GM12875 (cell line): ENCODE data around the gene FBXO39.
"Not testable (repeated sequence)": the region's sequence is repeated elsewhere in the genome, so short reads cannot be mapped to it uniquely, and the experiment has no call there.

Source experiments
- H3K4me3 ChIP-seq: one replicate; pipeline ENCODE4 v1.5.1; 2011; ENCODE audit warnings: low read depth, low read length, control low read depth
- TF ChIP-seq, protein P1 (sequence below): IDR thresholded peaks from 2 replicates; pipeline ENCODE4 v1.5.1; 2011; ENCODE audit warnings: low read depth, mild to moderate bottlenecking, control low read depth, inconsistent platforms, low read length, moderate library complexity, borderline replicate concordance; ENCODE audit not compliant: insufficient read depth

Gene FBXO39

DNA sequence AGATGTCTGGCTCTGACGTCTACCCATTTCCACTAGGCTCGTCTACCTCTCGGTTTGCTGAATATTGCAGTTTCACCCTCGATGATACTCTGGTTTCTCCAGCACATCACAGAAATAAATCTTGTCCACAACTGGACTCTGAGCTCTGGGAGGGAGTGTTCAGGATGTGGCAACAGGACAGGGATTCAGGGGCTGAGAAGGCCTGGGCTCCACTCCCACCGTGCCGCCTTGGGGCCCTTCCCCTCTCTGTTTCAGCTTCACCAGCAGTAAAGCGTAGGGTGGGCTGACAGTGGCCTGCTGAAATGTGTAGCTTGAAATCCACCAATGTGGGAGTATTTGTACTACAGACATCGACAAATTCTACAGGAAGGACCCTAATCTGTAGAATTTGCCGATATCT, 35.5 kb downstream of the FBXO39 start:
- TF ChIP-seq, protein P1, sequence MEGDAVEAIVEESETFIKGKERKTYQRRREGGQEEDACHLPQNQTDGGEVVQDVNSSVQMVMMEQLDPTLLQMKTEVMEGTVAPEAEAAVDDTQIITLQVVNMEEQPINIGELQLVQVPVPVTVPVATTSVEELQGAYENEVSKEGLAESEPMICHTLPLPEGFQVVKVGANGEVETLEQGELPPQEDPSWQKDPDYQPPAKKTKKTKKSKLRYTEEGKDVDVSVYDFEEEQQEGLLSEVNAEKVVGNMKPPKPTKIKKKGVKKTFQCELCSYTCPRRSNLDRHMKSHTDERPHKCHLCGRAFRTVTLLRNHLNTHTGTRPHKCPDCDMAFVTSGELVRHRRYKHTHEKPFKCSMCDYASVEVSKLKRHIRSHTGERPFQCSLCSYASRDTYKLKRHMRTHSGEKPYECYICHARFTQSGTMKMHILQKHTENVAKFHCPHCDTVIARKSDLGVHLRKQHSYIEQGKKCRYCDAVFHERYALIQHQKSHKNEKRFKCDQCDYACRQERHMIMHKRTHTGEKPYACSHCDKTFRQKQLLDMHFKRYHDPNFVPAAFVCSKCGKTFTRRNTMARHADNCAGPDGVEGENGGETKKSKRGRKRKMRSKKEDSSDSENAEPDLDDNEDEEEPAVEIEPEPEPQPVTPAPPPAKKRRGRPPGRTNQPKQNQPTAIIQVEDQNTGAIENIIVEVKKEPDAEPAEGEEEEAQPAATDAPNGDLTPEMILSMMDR, result no peak
- H3K4me3 ChIP-seq, result no peak overlapping the region

GRCh38 chr17:6812295-6812694, 36.3 kb downstream of the FBXO39 start:
- TF ChIP-seq, protein P1, result no peak
- H3K4me3 ChIP-seq, result no peak overlapping the region

GRCh38 chr17:6815775-6816174, 39.8 kb downstream of the FBXO39 start:
- no peak overlapping the region for H3K4me3 ChIP-seq
- TF ChIP-seq, protein P1, result no peak

DNA sequence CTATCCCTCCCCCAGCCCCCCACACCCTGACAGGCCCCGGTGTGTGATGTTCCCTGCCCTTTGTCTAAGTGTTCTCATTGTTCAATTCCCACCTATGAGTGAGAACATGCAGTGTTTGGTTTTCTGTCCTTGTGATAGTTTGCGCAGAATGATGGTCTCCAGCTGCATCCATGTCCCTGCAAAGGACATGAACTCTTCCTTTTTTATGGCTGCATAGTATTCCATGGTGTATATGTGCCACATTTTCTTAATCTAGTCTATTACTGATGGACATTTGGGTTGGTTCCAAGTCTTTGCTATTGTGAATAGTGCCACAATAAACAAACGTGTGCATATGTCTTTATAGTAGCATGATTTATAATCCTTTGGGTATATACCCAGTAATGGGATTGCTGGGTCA, 40.4 kb downstream of the FBXO39 start:
- H3K4me3 ChIP-seq, result not testable (repeated sequence)

GRCh38 chr17:6818938-6819337, 42.9 kb downstream of the FBXO39 start:
- H3K4me3 ChIP-seq, result no peak overlapping the region
- TF ChIP-seq, protein P1, result no peak

DNA sequence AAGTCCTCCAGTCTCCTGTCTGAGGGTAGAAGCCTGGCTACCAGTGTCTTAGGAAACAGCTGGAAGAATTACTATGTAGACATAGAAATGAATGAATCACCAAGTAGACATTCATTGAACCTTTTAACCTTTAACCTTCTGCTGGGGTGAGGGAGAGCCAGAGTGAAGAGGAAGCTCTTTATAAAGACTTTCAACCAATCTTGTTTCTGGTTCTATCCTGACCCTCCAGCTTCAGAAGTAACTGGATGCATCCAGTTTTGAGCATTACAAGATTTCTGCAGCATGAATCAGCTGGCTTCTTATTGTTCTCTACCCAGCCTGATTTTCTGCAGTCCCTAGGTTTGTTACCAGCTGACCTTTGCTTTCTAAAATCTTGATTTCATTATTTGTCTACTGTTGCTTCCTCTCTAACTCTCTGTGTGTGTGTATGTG, 47.0 kb downstream of the FBXO39 start:
- TF ChIP-seq, protein P1, result no peak
- H3K4me3 ChIP-seq, result no peak overlapping the region

- no peak overlapping the region for H3K4me3 ChIP-seq
- TF ChIP-seq, protein P1, result no peak
Observed at GRCh38 chr17:6830383-6830986, 54.5 kb downstream of the FBXO39 start.
